ENCODE data around the gene FGF22. TPM values are rescaled to one million over a fixed set of nuclear protein-coding genes. Genes with fewer than 3 reads are reported as not detected.

The FGF22 gene
- total RNA-seq, 2 experiments from 2014 or later = not detected

- peaks cover 10% of the 10 kb centered on the region for H3K27me3 Mint-ChIP-seq
Observed at GRCh38 chr19:681029-682019, 41.6 kb downstream of the FGF22 start.

GRCh38 chr19:682678-683320 lies 43.1 kb downstream of the FGF22 start:
- DNase-seq = no peak
- H3K27ac Mint-ChIP-seq = no peak overlapping the region
- H3K9me3 Mint-ChIP-seq = no peaks in the 10 kb centered on the region
- peaks cover under 1% of the 10 kb centered on the region for H3K27me3 Mint-ChIP-seq
- H3K4me1 Mint-ChIP-seq = no peaks in the 10 kb centered on the region
- H3K4me3 Mint-ChIP-seq = no peak overlapping the region
- peaks cover 1% of the 10 kb centered on the region for H3K36me3 Mint-ChIP-seq

More at GRCh38 chr19:681029-682019, 41.6 kb downstream of the FGF22 start:
- DNase-seq = peak; percentile 93
- H3K4me1 Mint-ChIP-seq = no peaks in the 10 kb centered on the region
- H3K27ac Mint-ChIP-seq = peak overlapping the region; percentile 96
- peaks cover 1% of the 10 kb centered on the region for H3K36me3 Mint-ChIP-seq
- H3K9me3 Mint-ChIP-seq = no peaks in the 10 kb centered on the region
- peak overlapping the region; percentile 92 for H3K4me3 Mint-ChIP-seq

- Mint-ChIP-seq H3K27me3 (no peaks in the 10 kb centered on the region), H3K4me1 (no peaks in the 10 kb centered on the region), H3K9me3 (no peaks in the 10 kb centered on the region), H3K4me3 (no peak overlapping the region), H3K27ac (no peak overlapping the region), H3K36me3 (peaks cover 1% of the 10 kb centered on the region)
- no peak for DNase-seq
Observed at GRCh38 chr19:685454-685931, 45.8 kb downstream of the FGF22 start.

GRCh38 chr19:686589-687297 lies 47.1 kb downstream of the FGF22 start:
- H3K4me1 Mint-ChIP-seq = no peaks in the 10 kb centered on the region
- DNase-seq = no peak
- H3K27me3 Mint-ChIP-seq = no peaks in the 10 kb centered on the region
- H3K27ac Mint-ChIP-seq = no peak overlapping the region
- H3K9me3 Mint-ChIP-seq = no peaks in the 10 kb centered on the region
- H3K36me3 Mint-ChIP-seq = no peaks in the 10 kb centered on the region
- no peak overlapping the region for H3K4me3 Mint-ChIP-seq

GRCh38 chr19:687569-688166 lies 48.0 kb downstream of the FGF22 start:
- Mint-ChIP-seq H3K36me3 (no peaks in the 10 kb centered on the region), H3K9me3 (no peaks in the 10 kb centered on the region), H3K27ac (no peak overlapping the region), H3K4me1 (no peaks in the 10 kb centered on the region), H3K4me3 (no peak overlapping the region), H3K27me3 (no peaks in the 10 kb centered on the region)
- no peak for DNase-seq

- H3K4me3 Mint-ChIP-seq = no peak overlapping the region
- no peak overlapping the region for H3K27ac Mint-ChIP-seq
- H3K9me3 Mint-ChIP-seq = no peaks in the 10 kb centered on the region
- H3K4me1 Mint-ChIP-seq = no peaks in the 10 kb centered on the region
- no peaks in the 10 kb centered on the region for H3K27me3 Mint-ChIP-seq
- no peaks in the 10 kb centered on the region for H3K36me3 Mint-ChIP-seq
- DNase-seq = no peak
Observed at GRCh38 chr19:688214-688613, 48.5 kb downstream of the FGF22 start.

GRCh38 chr19:688992-689391 lies 49.3 kb downstream of the FGF22 start:
- no peaks in the 10 kb centered on the region for H3K4me1 Mint-ChIP-seq
- no peak overlapping the region for H3K4me3 Mint-ChIP-seq
- no peak for DNase-seq
- no peaks in the 10 kb centered on the region for H3K36me3 Mint-ChIP-seq
- no peaks in the 10 kb centered on the region for H3K27me3 Mint-ChIP-seq
- H3K9me3 Mint-ChIP-seq = no peaks in the 10 kb centered on the region
- no peak overlapping the region for H3K27ac Mint-ChIP-seq

- Mint-ChIP-seq H3K9me3 (no peaks in the 10 kb centered on the region), H3K27ac (no peak overlapping the region), H3K4me1 (no peaks in the 10 kb centered on the region), H3K27me3 (peaks cover 10% of the 10 kb centered on the region), H3K36me3 (no peaks in the 10 kb centered on the region), H3K4me3 (no peak overlapping the region)
- DNase-seq = no peak
Observed at GRCh38 chr19:690203-690602, 50.5 kb downstream of the FGF22 start.

Other genes starting within 250 kb of the FGF22 start
- gene C2CD4C, start 230.7 kb upstream of the FGF22 start, total RNA-seq = under 1 TPM; 0.12 to 0.19 TPM
- under 1 TPM in 1 of 2 experiments, not detected in 1; 0.32 TPM for gene SHC2, start 178.8 kb upstream of the FGF22 start, total RNA-seq
- gene MADCAM1, start 143.4 kb upstream of the FGF22 start, total RNA-seq = under 1 TPM in 1 of 2 experiments, not detected in 1; 0.21 TPM
- 10 to 100 TPM in 1 of 2 experiments, 1 to 10 TPM in 1; 9.3 to 10.3 TPM for gene TPGS1, start 132.4 kb upstream of the FGF22 start, total RNA-seq
- gene CDC34, start 108.1 kb upstream of the FGF22 start, total RNA-seq = 10 to 100 TPM; 46.5 to 48.8 TPM
- gene GZMM, start 95.8 kb upstream of the FGF22 start, total RNA-seq = 10 to 100 TPM; 42.0 to 49.0 TPM
- gene BSG, start 67.3 kb upstream of the FGF22 start, total RNA-seq = 100 to 1,000 TPM; 167 to 168 TPM
- under 1 TPM; 0.31 to 0.34 TPM for gene HCN2, start 50.0 kb upstream of the FGF22 start, total RNA-seq
- gene POLRMT, start 6.3 kb upstream of the FGF22 start, total RNA-seq = 10 to 100 TPM; 73.3 to 74.6 TPM
- gene RNF126, start 23.3 kb downstream of the FGF22 start, total RNA-seq = 100 to 1,000 TPM; 106 to 108 TPM
- 1 to 10 TPM; 6.2 to 6.5 TPM for gene FSTL3, start 36.5 kb downstream of the FGF22 start, total RNA-seq
- gene PRSS57, start 55.6 kb downstream of the FGF22 start, total RNA-seq = not detected
- gene PALM, start 69.1 kb downstream of the FGF22 start, total RNA-seq = not detected
- gene MISP, start 111.2 kb downstream of the FGF22 start, total RNA-seq = under 1 TPM in 1 of 2 experiments, not detected in 1; 0.10 TPM
- gene PTBP1, start 157.6 kb downstream of the FGF22 start, total RNA-seq = 100 to 1,000 TPM; 799 to 818 TPM
- not detected for gene PLPPR3, start 182.1 kb downstream of the FGF22 start, total RNA-seq
- not detected for gene AZU1, start 188.0 kb downstream of the FGF22 start, total RNA-seq
- gene PRTN3, start 201.1 kb downstream of the FGF22 start, total RNA-seq = not detected
- gene ELANE, start 212.4 kb downstream of the FGF22 start, total RNA-seq = not detected
- 1 to 10 TPM; 1.8 TPM for gene CFD, start 219.8 kb downstream of the FGF22 start, total RNA-seq

Measured in activated naive CD8-positive, alpha-beta T cell treated with anti-CD3 and anti-CD28 coated beads for 36 hours (primary cell).